Measurements from ENCODE around the gene CEP135.
A peak's percentile ranks its signal among the peaks of the same experiment; 100 is the strongest.
"Not testable (repeated sequence)": the region's sequence is repeated elsewhere in the genome, so short reads cannot be mapped to it uniquely, and the experiment has no call there.

Gene CEP135

GRCh38 chr4:55966324-55966723 lies 17.6 kb downstream of the CEP135 start:
- not testable (repeated sequence) for H3K4me1 Mint-ChIP-seq; H3K9me3 Mint-ChIP-seq; DNase-seq (ENCODE audit: low spot score in 2 of 2); H3K4me3 Mint-ChIP-seq; H3K27ac Mint-ChIP-seq; ATAC-seq
- H3K36me3 Mint-ChIP-seq: peaks cover 54% of the 10 kb centered on the region

DNA sequence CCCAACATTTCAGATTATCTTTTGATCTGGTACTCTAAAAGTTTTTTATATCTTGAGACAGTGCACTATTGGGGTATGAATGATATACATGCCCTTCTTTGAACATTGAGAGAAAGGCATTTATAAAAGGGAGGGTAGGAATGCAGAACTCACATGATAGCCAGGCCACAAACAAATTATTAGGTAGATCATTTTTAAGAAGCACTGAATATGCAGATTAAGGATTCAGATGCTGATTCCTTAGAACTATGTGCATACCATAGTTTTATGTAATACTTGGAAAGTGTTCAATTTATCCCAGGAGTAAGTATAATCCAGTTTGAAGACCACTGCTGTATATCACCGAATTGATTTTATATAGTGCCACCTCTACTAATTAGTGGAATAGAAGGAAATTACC lies 18.6 kb downstream of the CEP135 start:
- Mint-ChIP-seq H3K36me3 (peaks cover 50% of the 10 kb centered on the region), H3K4me3 (no peak overlapping the region), H3K9me3 (no peaks in the 10 kb centered on the region), H3K4me1 (no peaks in the 10 kb centered on the region), H3K27ac (no peak overlapping the region)
- no peak for DNase-seq (ENCODE audit: low spot score in 2 of 2)
- no peak for ATAC-seq

- H3K27ac Mint-ChIP-seq: no peak overlapping the region
- no peaks in the 10 kb centered on the region for H3K4me1 Mint-ChIP-seq
- no peak overlapping the region for H3K4me3 Mint-ChIP-seq
- ATAC-seq: no peak
- H3K36me3 Mint-ChIP-seq: peaks cover 42% of the 10 kb centered on the region
- no peak for DNase-seq (ENCODE audit: low spot score in 2 of 2)
- H3K9me3 Mint-ChIP-seq: no peaks in the 10 kb centered on the region
These were observed 24.9 kb downstream of the CEP135 start for GRCh38 chr4:55973650-55974049.

- DNase-seq (ENCODE audit: low spot score in 2 of 2) (no peak), ATAC-seq (no peak)
- H3K9me3 Mint-ChIP-seq: no peaks in the 10 kb centered on the region
- no peaks in the 10 kb centered on the region for H3K4me1 Mint-ChIP-seq
- no peak overlapping the region for H3K4me3 Mint-ChIP-seq
- H3K27ac Mint-ChIP-seq: no peak overlapping the region
- peaks cover 42% of the 10 kb centered on the region for H3K36me3 Mint-ChIP-seq
These were observed 29.1 kb downstream of the CEP135 start for GRCh38 chr4:55977811-55978210.

DNA sequence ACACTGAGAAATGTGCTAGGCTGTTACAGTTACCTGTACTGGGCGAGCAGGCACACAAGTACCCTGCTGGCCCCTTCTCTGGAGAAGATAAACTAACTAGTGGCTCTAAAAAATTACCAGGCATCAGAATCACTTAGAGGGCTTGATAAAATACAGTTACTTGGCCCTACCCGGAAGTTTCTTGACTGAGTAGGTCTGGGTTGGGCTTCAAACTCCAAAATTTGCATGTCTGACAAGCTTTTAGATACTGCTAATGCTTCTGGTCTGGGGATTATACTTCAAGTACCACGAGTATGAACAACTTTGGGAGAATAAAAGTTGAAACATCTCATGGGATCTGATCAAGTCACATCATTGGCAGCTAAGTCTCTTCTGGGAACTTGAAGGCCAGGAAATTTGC lies 30.8 kb downstream of the CEP135 start:
- ATAC-seq (no peak), DNase-seq (ENCODE audit: low spot score in 2 of 2) (no peak)
- no peak overlapping the region for H3K27ac Mint-ChIP-seq
- H3K9me3 Mint-ChIP-seq: no peaks in the 10 kb centered on the region
- no peaks in the 10 kb centered on the region for H3K4me1 Mint-ChIP-seq
- peaks cover 52% of the 10 kb centered on the region for H3K36me3 Mint-ChIP-seq
- no peak overlapping the region for H3K4me3 Mint-ChIP-seq

- Mint-ChIP-seq H3K4me1 (no peaks in the 10 kb centered on the region), H3K36me3 (peaks cover 52% of the 10 kb centered on the region), H3K4me3 (no peak overlapping the region), H3K27ac (peak overlapping the region; percentile 32), H3K9me3 (no peaks in the 10 kb centered on the region)
- ATAC-seq (no peak), DNase-seq (ENCODE audit: low spot score in 2 of 2) (no peak)
These were observed 32.0 kb downstream of the CEP135 start for GRCh38 chr4:55980725-55981124.

DNA sequence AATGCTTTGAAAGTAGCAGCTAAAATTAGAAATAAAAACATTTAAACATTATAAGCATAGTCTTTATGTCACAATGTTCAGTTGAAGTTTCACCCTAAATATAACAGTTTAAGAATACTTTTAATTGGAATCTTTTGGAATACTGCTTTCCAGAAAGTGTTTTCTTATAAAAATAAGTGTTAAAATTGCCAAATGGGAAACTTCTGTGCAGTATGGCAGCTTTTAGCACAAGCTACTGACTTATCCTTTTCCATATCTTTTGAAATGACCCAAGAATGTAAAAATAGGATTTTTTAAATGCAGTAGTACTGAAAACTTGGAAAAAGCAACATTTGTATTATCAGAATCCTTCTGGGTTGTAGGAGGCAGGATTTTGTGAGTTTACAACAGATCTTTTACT lies 34.2 kb downstream of the CEP135 start:
- no peak overlapping the region for H3K4me3 Mint-ChIP-seq
- ATAC-seq (no peak), DNase-seq (ENCODE audit: low spot score in 2 of 2) (no peak)
- no peak overlapping the region for H3K27ac Mint-ChIP-seq
- H3K36me3 Mint-ChIP-seq: peaks cover 59% of the 10 kb centered on the region
- H3K4me1 Mint-ChIP-seq: no peaks in the 10 kb centered on the region
- H3K9me3 Mint-ChIP-seq: no peaks in the 10 kb centered on the region

- Mint-ChIP-seq H3K36me3 (peaks cover 66% of the 10 kb centered on the region), H3K27ac (no peak overlapping the region), H3K4me3 (no peak overlapping the region), H3K9me3 (no peaks in the 10 kb centered on the region), H3K4me1 (peaks cover 21% of the 10 kb centered on the region)
- ATAC-seq (no peak), DNase-seq (ENCODE audit: low spot score in 2 of 2) (no peak)
These were observed 41.0 kb downstream of the CEP135 start for GRCh38 chr4:55989766-55990165.

- peak overlapping the region; percentile 15 for H3K27ac Mint-ChIP-seq
- H3K36me3 Mint-ChIP-seq: peaks cover 57% of the 10 kb centered on the region
- ATAC-seq (peak; percentile 88), DNase-seq (ENCODE audit: low spot score in 2 of 2) (peak in 1 of 2 donors; percentile 48)
- H3K9me3 Mint-ChIP-seq: no peaks in the 10 kb centered on the region
- H3K4me3 Mint-ChIP-seq: no peak overlapping the region
- peaks cover 21% of the 10 kb centered on the region for H3K4me1 Mint-ChIP-seq
These were observed 45.4 kb downstream of the CEP135 start for GRCh38 chr4:55993994-55994663.

DNA sequence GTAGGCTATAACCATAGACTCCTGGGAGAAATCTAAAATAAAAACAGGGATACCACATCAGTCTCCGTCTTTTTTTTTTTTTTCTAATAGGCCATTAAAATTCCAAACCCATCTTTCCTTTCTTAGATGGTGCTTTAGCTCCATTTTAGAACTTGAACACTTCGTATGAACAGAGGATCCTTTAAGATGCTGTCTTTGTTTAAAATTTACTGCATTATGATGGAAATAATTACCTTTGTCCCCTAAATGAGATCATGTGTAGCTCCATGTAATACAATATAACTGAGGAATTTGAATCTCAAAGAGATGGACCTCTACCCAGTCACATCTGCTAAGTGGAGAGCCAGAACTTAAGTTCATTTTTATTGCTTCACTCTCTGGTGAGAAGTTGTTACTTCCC lies 47.9 kb downstream of the CEP135 start:
- peaks cover 21% of the 10 kb centered on the region for H3K4me1 Mint-ChIP-seq
- DNase-seq (ENCODE audit: low spot score in 2 of 2): no peak
- ATAC-seq: no peak
- H3K9me3 Mint-ChIP-seq: peaks cover 2% of the 10 kb centered on the region
- H3K36me3 Mint-ChIP-seq: peaks cover 66% of the 10 kb centered on the region
- no peak overlapping the region for H3K4me3 Mint-ChIP-seq
- no peak overlapping the region for H3K27ac Mint-ChIP-seq

GRCh38 chr4:56003606-56004005 lies 54.9 kb downstream of the CEP135 start:
- no peaks in the 10 kb centered on the region for H3K4me1 Mint-ChIP-seq
- DNase-seq (ENCODE audit: low spot score in 2 of 2) (no peak), ATAC-seq (no peak)
- peaks cover 2% of the 10 kb centered on the region for H3K9me3 Mint-ChIP-seq
- H3K36me3 Mint-ChIP-seq: peaks cover 90% of the 10 kb centered on the region
- H3K4me3 Mint-ChIP-seq: no peak overlapping the region
- H3K27ac Mint-ChIP-seq: no peak overlapping the region

DNA sequence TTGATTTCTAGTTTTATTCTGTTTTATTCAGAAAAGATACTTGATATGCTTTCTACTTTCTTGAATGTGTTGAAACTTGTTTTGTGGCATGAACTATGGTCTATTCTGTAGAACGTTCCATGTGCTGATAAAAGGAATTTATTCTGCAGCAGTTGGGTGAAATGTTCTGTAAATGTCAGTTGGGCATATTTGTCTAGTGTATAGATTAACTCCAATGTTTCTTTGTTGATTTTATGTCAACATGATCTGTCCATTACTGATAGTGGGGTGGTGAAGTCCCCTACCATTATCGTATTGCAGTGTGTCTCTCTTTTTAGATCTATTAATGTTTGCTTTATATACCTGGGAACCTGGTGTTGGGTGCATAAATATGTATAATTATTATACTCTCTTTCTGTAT lies 55.5 kb downstream of the CEP135 start:
- ATAC-seq (no peak), DNase-seq (ENCODE audit: low spot score in 2 of 2) (no peak)
- H3K9me3 Mint-ChIP-seq: peaks cover 2% of the 10 kb centered on the region
- peaks cover 90% of the 10 kb centered on the region for H3K36me3 Mint-ChIP-seq
- H3K4me3 Mint-ChIP-seq: no peak overlapping the region
- H3K27ac Mint-ChIP-seq: no peak overlapping the region
- H3K4me1 Mint-ChIP-seq: no peaks in the 10 kb centered on the region

GRCh38 chr4:56007154-56007553 lies 58.4 kb downstream of the CEP135 start:
- DNase-seq (ENCODE audit: low spot score in 2 of 2) (no peak), ATAC-seq (no peak)
- H3K9me3 Mint-ChIP-seq: no peaks in the 10 kb centered on the region
- H3K4me3 Mint-ChIP-seq: no peak overlapping the region
- H3K4me1 Mint-ChIP-seq: no peaks in the 10 kb centered on the region
- H3K27ac Mint-ChIP-seq: no peak overlapping the region
- H3K36me3 Mint-ChIP-seq: peaks cover 91% of the 10 kb centered on the region

DNA sequence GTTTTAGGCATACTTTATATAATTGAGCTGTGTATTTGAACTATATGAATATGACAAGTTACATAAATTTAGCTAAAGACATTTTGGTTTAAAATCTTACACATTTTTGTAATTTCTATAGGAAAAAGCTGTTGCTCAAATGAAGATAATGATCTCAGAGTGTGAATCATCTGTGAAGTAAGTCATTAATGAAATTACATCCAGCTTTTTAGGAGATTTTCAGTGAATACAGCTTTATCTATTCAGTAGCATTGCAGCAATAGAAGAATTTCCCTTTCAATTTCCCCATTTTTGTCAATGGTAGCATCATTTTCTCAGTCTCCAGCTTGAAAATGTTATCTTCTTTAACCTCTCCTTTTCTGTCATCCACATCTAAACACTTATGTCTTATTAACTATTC lies 59.5 kb downstream of the CEP135 start:
- Mint-ChIP-seq H3K9me3 (no peaks in the 10 kb centered on the region), H3K36me3 (peaks cover 96% of the 10 kb centered on the region), H3K27ac (no peak overlapping the region), H3K4me3 (no peak overlapping the region), H3K4me1 (no peaks in the 10 kb centered on the region)
- ATAC-seq (no peak), DNase-seq (ENCODE audit: low spot score in 2 of 2) (no peak)

DNA sequence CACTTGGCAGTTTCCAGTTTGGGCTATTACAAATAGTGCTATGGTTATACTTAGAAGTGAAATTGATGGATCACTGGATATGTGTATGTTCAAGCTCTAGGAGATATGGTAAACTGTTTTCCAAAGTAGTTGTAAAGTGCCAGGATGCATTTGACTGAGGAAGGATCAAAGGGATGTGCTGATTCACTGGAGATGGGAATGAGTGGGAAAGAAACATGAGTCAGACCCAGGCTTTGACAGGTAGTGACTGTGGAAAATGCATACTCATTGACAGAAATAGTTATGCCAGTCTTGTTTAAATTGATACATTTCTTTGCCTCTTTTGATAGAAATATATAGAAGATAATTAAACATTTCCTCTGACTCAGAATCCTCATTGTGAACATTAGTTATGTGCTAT lies 77.9 kb downstream of the CEP135 start:
- Mint-ChIP-seq H3K9me3 (peaks cover 3% of the 10 kb centered on the region), H3K27ac (no peak overlapping the region), H3K36me3 (peaks cover 42% of the 10 kb centered on the region), H3K4me3 (no peak overlapping the region), H3K4me1 (no peaks in the 10 kb centered on the region)
- no peak for ATAC-seq
- DNase-seq (ENCODE audit: low spot score in 2 of 2): no peak

GRCh38 chr4:56028165-56028564 lies 79.4 kb downstream of the CEP135 start:
- DNase-seq (ENCODE audit: low spot score in 2 of 2) (no peak), ATAC-seq (no peak)
- Mint-ChIP-seq H3K4me1 (no peaks in the 10 kb centered on the region), H3K36me3 (peaks cover 42% of the 10 kb centered on the region), H3K9me3 (peaks cover 3% of the 10 kb centered on the region), H3K27ac (no peak overlapping the region), H3K4me3 (no peak overlapping the region)

Measured in stimulated activated effector memory CD8-positive, alpha-beta T cell treated with anti-CD3 and anti-CD28 coated beads, Interleukin-12 subunit alpha, Interleukin-12 subunit beta, amount 100 ng/mL, for 72 hours (primary cell).